ENCODE results near the gene EFNA2.
"Not testable (repeated sequence)": the region's sequence is repeated elsewhere in the genome, so short reads cannot be mapped to it uniquely, and the experiment has no call there.

The EFNA2 gene

GRCh38 chr19:1313695-1314613, 28.3 kb downstream of the EFNA2 start:
- Mint-ChIP-seq H3K36me3 (ENCODE audit: low read depth) (no peaks in the 10 kb centered on the region), H3K9me3 (no peaks in the 10 kb centered on the region), H3K4me3 (no peak overlapping the region), H3K4me1 (ENCODE audit: low read depth) (peaks cover 1% of the 10 kb centered on the region), H3K27me3 (peaks cover 42% of the 10 kb centered on the region), H3K27ac (no peak overlapping the region)
- no peak for DNase-seq

GRCh38 chr19:1315470-1316166, 29.9 kb downstream of the EFNA2 start:
- no peaks in the 10 kb centered on the region for H3K36me3 Mint-ChIP-seq (ENCODE audit: low read depth)
- H3K27me3 Mint-ChIP-seq, result peaks cover 48% of the 10 kb centered on the region
- H3K9me3 Mint-ChIP-seq, result no peaks in the 10 kb centered on the region
- no peak overlapping the region for H3K27ac Mint-ChIP-seq
- peaks cover 1% of the 10 kb centered on the region for H3K4me1 Mint-ChIP-seq (ENCODE audit: low read depth)
- peak; percentile 57 for DNase-seq
- H3K4me3 Mint-ChIP-seq, result no peak overlapping the region

GRCh38 chr19:1316466-1316865, 30.8 kb downstream of the EFNA2 start:
- Mint-ChIP-seq H3K4me1 (ENCODE audit: low read depth) (peaks cover 1% of the 10 kb centered on the region), H3K9me3 (no peaks in the 10 kb centered on the region), H3K27me3 (peaks cover 52% of the 10 kb centered on the region), H3K36me3 (ENCODE audit: low read depth) (no peaks in the 10 kb centered on the region), H3K4me3 (no peak overlapping the region), H3K27ac (no peak overlapping the region)
- DNase-seq, result no peak

- no peak for DNase-seq
- Mint-ChIP-seq H3K27ac (no peak overlapping the region), H3K4me3 (no peak overlapping the region), H3K9me3 (no peaks in the 10 kb centered on the region), H3K27me3 (peaks cover 54% of the 10 kb centered on the region), H3K36me3 (ENCODE audit: low read depth) (no peaks in the 10 kb centered on the region), H3K4me1 (ENCODE audit: low read depth) (peaks cover 1% of the 10 kb centered on the region)
Observed at GRCh38 chr19:1317274-1318003, 31.8 kb downstream of the EFNA2 start.

DNA sequence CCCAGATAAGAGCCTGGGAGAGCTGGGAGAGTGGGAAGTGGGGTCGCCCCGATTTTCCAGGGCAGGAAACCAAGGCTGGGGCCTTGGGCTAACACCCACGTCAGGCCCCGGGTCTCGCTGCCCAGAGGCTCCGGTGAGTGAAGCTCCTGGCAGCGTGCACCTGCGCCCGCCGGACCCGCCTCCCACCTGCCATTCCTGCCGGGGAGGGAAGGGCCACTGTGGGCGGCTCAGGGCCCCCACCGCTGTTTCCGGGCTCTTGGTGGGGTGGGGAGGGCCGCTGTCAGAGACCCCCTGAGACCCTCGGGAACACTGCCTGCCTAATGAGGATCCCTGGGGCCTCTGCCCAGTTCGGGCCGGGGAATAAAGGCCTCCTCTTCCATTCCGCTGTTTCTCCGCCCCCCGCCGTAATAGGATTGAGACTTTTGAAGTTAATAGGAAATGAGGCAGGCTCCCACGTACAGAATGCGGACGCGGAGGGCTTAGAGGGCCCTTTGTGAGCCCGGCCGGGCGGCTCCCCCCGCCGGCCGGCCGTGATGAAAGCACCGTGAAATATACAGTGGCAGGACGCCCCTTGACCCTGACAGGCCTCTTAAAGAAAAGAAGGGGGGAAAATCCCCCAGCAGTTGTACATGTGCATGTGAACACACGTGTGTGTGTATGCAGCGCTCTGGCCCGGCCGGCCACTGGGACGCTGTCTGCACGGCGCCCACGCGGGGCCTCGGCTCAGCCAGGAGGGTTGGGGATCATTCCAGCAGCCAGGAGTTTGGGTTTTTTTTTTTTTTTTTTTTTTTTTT, 33.2 kb downstream of the EFNA2 start:
- H3K27ac Mint-ChIP-seq, result no peak overlapping the region
- H3K4me1 Mint-ChIP-seq (ENCODE audit: low read depth), result peaks cover 1% of the 10 kb centered on the region

DNA sequence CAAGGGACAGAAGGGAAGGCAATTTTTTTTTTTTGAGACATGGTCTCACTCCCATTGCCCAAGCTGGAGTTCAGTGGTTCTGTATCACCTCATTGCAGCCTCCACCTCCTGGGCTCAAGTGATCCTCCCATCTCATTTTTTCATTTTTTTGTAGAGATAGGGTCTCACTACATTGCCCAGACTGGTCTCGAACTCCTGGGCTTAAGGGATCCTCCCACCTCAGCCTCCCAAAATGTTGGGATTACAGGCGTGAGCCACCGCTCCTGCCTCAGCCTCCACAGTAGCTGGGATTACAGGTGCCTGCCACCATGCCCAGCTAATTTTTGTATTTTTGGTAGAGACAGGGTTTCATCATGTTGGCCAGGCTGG, 34.6 kb downstream of the EFNA2 start:
- H3K27me3 Mint-ChIP-seq, result peaks cover 62% of the 10 kb centered on the region
- not testable (repeated sequence) for DNase-seq; H3K4me1 Mint-ChIP-seq (ENCODE audit: low read depth); H3K4me3 Mint-ChIP-seq; H3K27ac Mint-ChIP-seq; H3K9me3 Mint-ChIP-seq; H3K36me3 Mint-ChIP-seq (ENCODE audit: low read depth)

More for the DNA sequence above, 33.2 kb downstream of the EFNA2 start:
- peaks cover 61% of the 10 kb centered on the region for H3K27me3 Mint-ChIP-seq
- H3K36me3 Mint-ChIP-seq (ENCODE audit: low read depth), result no peaks in the 10 kb centered on the region
- DNase-seq, result no peak
- H3K4me3 Mint-ChIP-seq, result no peak overlapping the region
- H3K9me3 Mint-ChIP-seq, result no peaks in the 10 kb centered on the region

- Mint-ChIP-seq H3K4me1 (ENCODE audit: low read depth) (peaks cover 2% of the 10 kb centered on the region), H3K36me3 (ENCODE audit: low read depth) (no peaks in the 10 kb centered on the region), H3K27ac (no peak overlapping the region), H3K4me3 (no peak overlapping the region), H3K27me3 (peaks cover 64% of the 10 kb centered on the region), H3K9me3 (no peaks in the 10 kb centered on the region)
- no peak for DNase-seq
Observed at GRCh38 chr19:1321539-1321938, 35.9 kb downstream of the EFNA2 start.

GRCh38 chr19:1322198-1322981, 36.7 kb downstream of the EFNA2 start:
- no peak overlapping the region for H3K27ac Mint-ChIP-seq

GRCh38 chr19:1324249-1324805, 38.7 kb downstream of the EFNA2 start:
- DNase-seq, result no peak
- peaks cover 2% of the 10 kb centered on the region for H3K4me1 Mint-ChIP-seq (ENCODE audit: low read depth)
- no peaks in the 10 kb centered on the region for H3K36me3 Mint-ChIP-seq (ENCODE audit: low read depth)
- no peak overlapping the region for H3K4me3 Mint-ChIP-seq
- no peaks in the 10 kb centered on the region for H3K9me3 Mint-ChIP-seq
- peaks cover 41% of the 10 kb centered on the region for H3K27me3 Mint-ChIP-seq
- no peak overlapping the region for H3K27ac Mint-ChIP-seq

More at GRCh38 chr19:1322198-1322981, 36.7 kb downstream of the EFNA2 start:
- no peak for DNase-seq
- Mint-ChIP-seq H3K4me3 (no peak overlapping the region), H3K36me3 (ENCODE audit: low read depth) (no peaks in the 10 kb centered on the region), H3K9me3 (no peaks in the 10 kb centered on the region), H3K27me3 (peaks cover 55% of the 10 kb centered on the region), H3K4me1 (ENCODE audit: low read depth) (peaks cover 2% of the 10 kb centered on the region)

DNA sequence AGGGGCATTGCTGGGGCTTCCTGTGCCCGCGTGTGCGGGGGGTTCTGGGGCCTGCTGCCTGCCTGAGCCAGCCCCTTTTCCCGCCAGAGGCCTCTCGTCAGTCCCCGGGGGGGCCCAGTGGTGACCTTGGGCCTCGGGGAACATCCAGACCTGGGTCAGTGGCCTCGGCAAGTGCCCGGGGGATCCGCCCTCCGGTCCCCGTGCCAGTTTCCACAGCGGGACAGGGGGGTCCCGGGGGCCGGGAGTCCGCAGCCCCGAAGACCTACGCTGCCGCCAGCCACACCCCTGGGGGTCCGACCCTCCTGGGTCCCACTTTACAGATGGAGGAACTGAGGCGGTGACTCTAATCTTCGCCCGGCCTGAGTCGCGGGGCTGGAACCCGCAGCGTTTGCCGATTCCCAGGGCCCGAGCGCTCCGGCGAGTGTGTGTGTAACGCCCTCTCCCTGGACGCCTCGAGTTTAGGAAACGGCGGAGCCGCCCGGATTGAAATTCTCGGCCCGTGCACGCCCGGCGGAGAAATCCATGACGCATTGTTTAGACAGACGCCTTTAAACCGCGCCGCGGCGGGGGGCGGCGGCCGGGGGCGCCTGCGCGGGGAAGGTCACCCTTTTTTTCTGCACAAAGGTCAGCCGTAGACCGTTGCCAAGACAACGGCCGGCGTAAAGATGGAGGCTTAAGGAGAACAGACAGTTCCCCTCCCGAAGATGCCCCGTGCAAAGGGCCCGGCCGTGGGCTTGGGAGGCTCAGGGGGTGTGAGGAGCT, 39.3 kb downstream of the EFNA2 start:
- Mint-ChIP-seq H3K4me3 (peak overlapping the region; percentile 31), H3K36me3 (ENCODE audit: low read depth) (no peaks in the 10 kb centered on the region), H3K4me1 (ENCODE audit: low read depth) (peaks cover 2% of the 10 kb centered on the region), H3K27ac (no peak overlapping the region), H3K9me3 (no peaks in the 10 kb centered on the region), H3K27me3 (peaks cover 41% of the 10 kb centered on the region)
- DNase-seq, result peak; percentile 54

GRCh38 chr19:1325568-1326294, 40.1 kb downstream of the EFNA2 start:
- H3K27ac Mint-ChIP-seq, result no peak overlapping the region
- peaks cover 46% of the 10 kb centered on the region for H3K27me3 Mint-ChIP-seq
- H3K4me3 Mint-ChIP-seq, result no peak overlapping the region
- peaks cover 2% of the 10 kb centered on the region for H3K4me1 Mint-ChIP-seq (ENCODE audit: low read depth)
- no peak for DNase-seq
- no peaks in the 10 kb centered on the region for H3K36me3 Mint-ChIP-seq (ENCODE audit: low read depth)
- no peaks in the 10 kb centered on the region for H3K9me3 Mint-ChIP-seq

DNA sequence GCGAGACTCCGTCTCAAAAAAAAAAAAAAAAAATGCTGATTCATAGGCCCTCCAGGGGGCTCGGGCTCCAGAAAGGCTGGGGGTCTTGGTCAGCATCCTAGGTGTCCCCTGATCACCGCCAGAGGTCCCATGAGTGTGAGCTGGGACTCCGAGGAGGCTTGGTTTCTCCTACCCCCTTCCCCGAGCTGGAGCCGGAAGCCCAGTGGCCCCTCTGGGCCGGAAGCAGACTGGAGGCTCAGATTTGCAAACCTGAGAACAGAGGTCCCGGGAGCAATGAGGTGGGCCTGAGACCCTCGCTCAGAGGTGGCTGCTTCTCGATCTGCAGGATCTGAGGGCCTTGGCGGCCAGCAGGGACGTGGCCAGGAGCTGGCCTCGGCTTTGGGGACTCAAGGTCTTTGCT, 41.5 kb downstream of the EFNA2 start:
- peaks cover 47% of the 10 kb centered on the region for H3K27me3 Mint-ChIP-seq
- no peaks in the 10 kb centered on the region for H3K9me3 Mint-ChIP-seq
- no peak for DNase-seq
- H3K4me3 Mint-ChIP-seq, result no peak overlapping the region
- no peaks in the 10 kb centered on the region for H3K36me3 Mint-ChIP-seq (ENCODE audit: low read depth)
- peaks cover 2% of the 10 kb centered on the region for H3K4me1 Mint-ChIP-seq (ENCODE audit: low read depth)
- H3K27ac Mint-ChIP-seq, result no peak overlapping the region

All from activated T-cell treated with anti-CD3 and anti-CD28 coated beads, Interleukin-2, amount 50 U/mL, for 24 hours (primary cell).